Hepatocyte (in vitro differentiated cells): ENCODE results near the gene STK39.

Source experiments
- EZH2 ChIP-seq: fragments of 200-600 bp; sonication (generic); IDR thresholded peaks from 2 replicates; pipeline ENCODE4 v1.6.1; 2016; ENCODE audit warnings: antibody characterized with exemption, mild to moderate bottlenecking, borderline replicate concordance
- EZH2phosphoT487 ChIP-seq: fragments of 200-600 bp; sonication (generic); IDR thresholded peaks from one replicate; pipeline ENCODE4 v1.6.1; 2018; ENCODE audit warnings: antibody characterized with exemption, mild to moderate bottlenecking, low read depth, moderate library complexity; ENCODE audit not compliant: unreplicated experiment, severe bottlenecking
- TF ChIP-seq, protein P1 (sequence below): fragments of 200-600 bp; sonication (generic); IDR thresholded peaks from 2 replicates; pipeline ENCODE4 v1.5.1; 2016; ENCODE audit warnings: antibody characterized with exemption, mild to moderate bottlenecking; ENCODE audit not compliant: poor library complexity

GRCh38 chr2:168217920-168218319 lies 29.5 kb downstream of the STK39 start:
- TF ChIP-seq, protein P1, sequence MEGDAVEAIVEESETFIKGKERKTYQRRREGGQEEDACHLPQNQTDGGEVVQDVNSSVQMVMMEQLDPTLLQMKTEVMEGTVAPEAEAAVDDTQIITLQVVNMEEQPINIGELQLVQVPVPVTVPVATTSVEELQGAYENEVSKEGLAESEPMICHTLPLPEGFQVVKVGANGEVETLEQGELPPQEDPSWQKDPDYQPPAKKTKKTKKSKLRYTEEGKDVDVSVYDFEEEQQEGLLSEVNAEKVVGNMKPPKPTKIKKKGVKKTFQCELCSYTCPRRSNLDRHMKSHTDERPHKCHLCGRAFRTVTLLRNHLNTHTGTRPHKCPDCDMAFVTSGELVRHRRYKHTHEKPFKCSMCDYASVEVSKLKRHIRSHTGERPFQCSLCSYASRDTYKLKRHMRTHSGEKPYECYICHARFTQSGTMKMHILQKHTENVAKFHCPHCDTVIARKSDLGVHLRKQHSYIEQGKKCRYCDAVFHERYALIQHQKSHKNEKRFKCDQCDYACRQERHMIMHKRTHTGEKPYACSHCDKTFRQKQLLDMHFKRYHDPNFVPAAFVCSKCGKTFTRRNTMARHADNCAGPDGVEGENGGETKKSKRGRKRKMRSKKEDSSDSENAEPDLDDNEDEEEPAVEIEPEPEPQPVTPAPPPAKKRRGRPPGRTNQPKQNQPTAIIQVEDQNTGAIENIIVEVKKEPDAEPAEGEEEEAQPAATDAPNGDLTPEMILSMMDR = no peak
- no peak for TF ChIP-seq EZH2phosphoT487
- TF ChIP-seq EZH2 = no peak
